ENCODE measurements around the gene HSPB7.

Gene HSPB7

GRCh38 chr1:15993666-15994065 is 24.2 kb downstream of the HSPB7 start:
- Histone ChIP-seq H3K4me1 (no peaks in the 10 kb centered on the region), H3K27ac (no peak overlapping the region), H3K9me3 (no peaks in the 10 kb centered on the region), H3K36me3 (no peaks in the 10 kb centered on the region), H3K27me3 (no peaks in the 10 kb centered on the region), H3K4me3 (no peak overlapping the region)
- no peak for TF ChIP-seq CTCF (IDR thresholded peaks at IDR 0.05)
- intact Hi-C loops (cut with DNase I; ENCODE audit: low total_unique reads) = loop anchor here (5.0 kb wide), 2 partner anchors 181 to 201 kb away; no protein-coding TSS in a partner anchor
- DNase-seq = no peak

GRCh38 chr1:15992582-15993500 is 25.0 kb downstream of the HSPB7 start:
- TF ChIP-seq CTCF (IDR thresholded peaks at IDR 0.05) = no peak
- no peak for DNase-seq
- Histone ChIP-seq H3K9me3 (no peaks in the 10 kb centered on the region), H3K27me3 (no peaks in the 10 kb centered on the region), H3K36me3 (no peaks in the 10 kb centered on the region), H3K4me1 (no peaks in the 10 kb centered on the region), H3K27ac (no peak overlapping the region), H3K4me3 (no peak overlapping the region)
- intact Hi-C loops (cut with DNase I; ENCODE audit: low total_unique reads) = loop anchor here (5.0 kb wide), 2 partner anchors 181 to 201 kb away; no protein-coding TSS in a partner anchor

GRCh38 chr1:15992187-15992553 is 25.7 kb downstream of the HSPB7 start:
- intact Hi-C loops (cut with DNase I; ENCODE audit: low total_unique reads) = loop anchor here (5.0 kb wide), 2 partner anchors 180 to 200 kb away; no protein-coding TSS in a partner anchor
- Histone ChIP-seq H3K4me3 (no peak overlapping the region), H3K27ac (no peak overlapping the region), H3K27me3 (no peaks in the 10 kb centered on the region), H3K4me1 (no peaks in the 10 kb centered on the region), H3K36me3 (no peaks in the 10 kb centered on the region), H3K9me3 (no peaks in the 10 kb centered on the region)
- TF ChIP-seq CTCF (IDR thresholded peaks at IDR 0.05) = no peak
- DNase-seq = no peak

GRCh38 chr1:15991427-15992186 is 26.2 kb downstream of the HSPB7 start:
- Histone ChIP-seq H3K9me3 (no peaks in the 10 kb centered on the region), H3K27me3 (no peaks in the 10 kb centered on the region), H3K27ac (no peak overlapping the region), H3K36me3 (no peaks in the 10 kb centered on the region), H3K4me3 (no peak overlapping the region), H3K4me1 (no peaks in the 10 kb centered on the region)
- intact Hi-C loops (cut with DNase I; ENCODE audit: low total_unique reads) = loop anchor here (5.0 kb wide), 2 partner anchors 179 to 199 kb away; no protein-coding TSS in a partner anchor
- DNase-seq = no peak
- TF ChIP-seq CTCF (IDR thresholded peaks at IDR 0.05) = no peak

GRCh38 chr1:15989776-15990175 is 28.1 kb downstream of the HSPB7 start:
- Histone ChIP-seq H3K9me3 (no peaks in the 10 kb centered on the region), H3K4me3 (no peak overlapping the region), H3K36me3 (no peaks in the 10 kb centered on the region), H3K4me1 (no peaks in the 10 kb centered on the region), H3K27ac (no peak overlapping the region), H3K27me3 (no peaks in the 10 kb centered on the region)
- intact Hi-C loops (cut with DNase I; ENCODE audit: low total_unique reads) = loop anchor here (5.0 kb wide), 2 partner anchors 177 to 197 kb away; no protein-coding TSS in a partner anchor
- no peak for DNase-seq
- TF ChIP-seq CTCF (IDR thresholded peaks at IDR 0.05) = no peak
